Mesenchymal stem cell (in vitro differentiated cells and primary cell): ENCODE data around the gene ZACN.

Source experiments
- DNase-seq: peaks from one replicate; pipeline ENCODE4 v3.0.0-alpha.2; 2013
- H2AFZ ChIP-seq: one replicate; pipeline ENCODE4 v1.6.1; 2013; ENCODE audit warnings: low read depth, mild to moderate bottlenecking, control low read depth, inconsistent platforms, low read length, moderate library complexity
- H2AK5ac ChIP-seq: 2 replicates; pipeline ENCODE4 v1.6.1; 2013; ENCODE audit warnings: low read length, moderate library complexity, mild to moderate bottlenecking, inconsistent platforms; ENCODE audit not compliant: severe bottlenecking
- H2BK120ac ChIP-seq: one replicate; pipeline ENCODE4 v1.6.1; 2013; ENCODE audit warnings: low read depth, mild to moderate bottlenecking, inconsistent platforms, low read length, moderate library complexity
- H2BK12ac ChIP-seq, 2 experiments: one replicate each; pipeline ENCODE4 v1.6.1; 2013; ENCODE audit warnings: inconsistent platforms in 2 of 2, low read length in 2 of 2, mild to moderate bottlenecking in 2 of 2, moderate library complexity in 2 of 2, control low read depth in 1 of 2
- H2BK15ac ChIP-seq: one replicate; pipeline ENCODE4 v1.6.1; 2013; ENCODE audit warnings: mild to moderate bottlenecking, low read depth, inconsistent platforms; ENCODE audit not compliant: poor library complexity, severe bottlenecking
- H2BK5ac ChIP-seq: 2 replicates; pipeline ENCODE4 v1.6.1; 2013; ENCODE audit warnings: low read depth, mild to moderate bottlenecking, low read length, control low read depth, inconsistent platforms; ENCODE audit not compliant: poor library complexity, severe bottlenecking
- H3K14ac ChIP-seq, 2 experiments: one replicate each; pipeline ENCODE4 v1.6.1; 2013; ENCODE audit warnings: inconsistent platforms in 2 of 2, low read length in 2 of 2, control low read depth in 1 of 2, mild to moderate bottlenecking in 1 of 2, moderate library complexity in 1 of 2
- H3K18ac ChIP-seq, 2 experiments: one replicate each; pipeline ENCODE4 v1.6.1; 2013; ENCODE audit warnings: inconsistent platforms in 2 of 2, low read length in 2 of 2, control low read depth in 1 of 2, low read depth in 1 of 2, mild to moderate bottlenecking in 1 of 2
- H3K23ac ChIP-seq, 2 experiments: one replicate each; pipeline ENCODE4 v1.6.1; 2013; ENCODE audit warnings: inconsistent platforms in 2 of 2, low read length in 2 of 2, mild to moderate bottlenecking in 2 of 2, moderate library complexity in 2 of 2, control low read depth in 1 of 2
- H3K27ac ChIP-seq: 2 replicates; pipeline ENCODE4 v1.5.1; 2013; ENCODE audit warnings: mild to moderate bottlenecking, moderate library complexity, low read length, control low read depth, inconsistent platforms; ENCODE audit not compliant: poor library complexity, severe bottlenecking
- H3K27me3 ChIP-seq, 2 experiments: 2 replicates each; pipeline versions ENCODE4 v1.6.1 to v1.7.0; 2013; ENCODE audit warnings: low read length in 2 of 2, mild to moderate bottlenecking in 2 of 2, moderate library complexity in 2 of 2, control low read depth in 1 of 2, inconsistent platforms in 1 of 2; ENCODE audit not compliant: control insufficient read depth in 1 of 2, insufficient read depth in 1 of 2
- H3K36me3 ChIP-seq, 2 experiments: 2 replicates each; pipeline versions ENCODE4 v1.6.1 to v1.7.0; 2013; ENCODE audit warnings: low read length in 2 of 2, control low read depth in 1 of 2, inconsistent platforms in 1 of 2, low read depth in 1 of 2, mild to moderate bottlenecking in 1 of 2; ENCODE audit not compliant: insufficient read depth in 2 of 2, control insufficient read depth in 1 of 2
- H3K4ac ChIP-seq, 2 experiments: one replicate each; pipeline ENCODE4 v1.6.1; 2013; ENCODE audit warnings: inconsistent platforms in 2 of 2, low read length in 2 of 2, mild to moderate bottlenecking in 2 of 2, moderate library complexity in 2 of 2, control low read depth in 1 of 2, low read depth in 1 of 2
- H3K4me1 ChIP-seq: 2 replicates; pipeline ENCODE4 v1.6.1; 2013; ENCODE audit warnings: low read depth, low read length, control low read depth; ENCODE audit not compliant: control insufficient read depth, insufficient read depth
- H3K4me2 ChIP-seq: 2 replicates; pipeline ENCODE4 v1.6.1; 2013; ENCODE audit warnings: low read length, mild to moderate bottlenecking, inconsistent platforms; ENCODE audit not compliant: poor library complexity, severe bottlenecking
- H3K4me3 ChIP-seq, 2 experiments: 2 replicates each; pipeline versions ENCODE4 v1.5.1 to v1.7.0; 2013; ENCODE audit warnings: low read length in 2 of 2, mild to moderate bottlenecking in 2 of 2, control low read depth in 1 of 2, low read depth in 1 of 2; ENCODE audit not compliant: insufficient read depth in 1 of 2
- H3K79me1 ChIP-seq: replicated peaks from 2 replicates; pipeline ENCODE4 v1.6.1; 2013; ENCODE audit warnings: mild to moderate bottlenecking, control low read depth, low read length, inconsistent platforms; ENCODE audit not compliant: poor library complexity, severe bottlenecking
- H3K9ac ChIP-seq: 2 replicates; pipeline ENCODE4 v1.7.0; 2013; ENCODE audit warnings: mild to moderate bottlenecking, low read length, moderate library complexity
- H3K9me3 ChIP-seq: 2 replicates; pipeline ENCODE4 v1.7.0; 2013; ENCODE audit warnings: mild to moderate bottlenecking, low read length; ENCODE audit not compliant: control insufficient read depth
- H4K8ac ChIP-seq: one replicate; pipeline ENCODE4 v1.6.1; 2013; ENCODE audit warnings: inconsistent platforms, mild to moderate bottlenecking, low read length, moderate library complexity
- H4K91ac ChIP-seq: one replicate; pipeline ENCODE4 v1.6.1; 2013; ENCODE audit warnings: mild to moderate bottlenecking, low read length, inconsistent platforms
- WGBS: methylation state at CpG from one replicate; pipeline ENCODE4 v1.1.7; 2013; ENCODE audit warnings: mixed read lengths; 5-methylcytosine and 5-hydroxymethylcytosine counted together

Gene ZACN

GRCh38 chr17:76048025-76048605 lies 30.9 kb upstream of the ZACN start:
- Histone ChIP-seq H3K14ac (no peak overlapping the region), H3K4me3 (no peak overlapping the region), H2AFZ (no peak overlapping the region), H3K4ac (no peak overlapping the region), H3K27ac (peak overlapping the region; percentile 96), H2BK5ac (peak overlapping the region; percentile 66), H2BK120ac (no peak overlapping the region), H3K23ac (peak overlapping the region in 1 of 2 experiments; percentile 53), H3K9me3 (no peaks in the 10 kb centered on the region), H2BK12ac (peak overlapping the region in 1 of 2 experiments; percentile 18), H3K18ac (no peak overlapping the region), H2BK15ac (no peak overlapping the region), H3K4me1 (peaks cover 29% of the 10 kb centered on the region), H3K4me2 (peak overlapping the region; percentile 25), H4K91ac (no peak overlapping the region), H3K9ac (no peak overlapping the region), H3K27me3 (no peaks in the 10 kb centered on the region), H4K8ac (no peak overlapping the region), H2AK5ac (peak overlapping the region; percentile 98), H3K36me3 (peaks cover 58 to 91% of the 10 kb centered on the region in 2 experiments), H3K79me1 (peaks cover 25% of the 10 kb centered on the region)
- WGBS = 90% methylated on average over 9 of the region's 9 CpGs
- no peak for DNase-seq

GRCh38 chr17:76048711-76049110 lies 30.3 kb upstream of the ZACN start:
- peak overlapping the region; percentile 98 for H2AK5ac ChIP-seq
- no peak overlapping the region for H3K14ac ChIP-seq
- H3K27me3 ChIP-seq = no peaks in the 10 kb centered on the region
- peaks cover 32% of the 10 kb centered on the region for H3K4me1 ChIP-seq
- H3K9me3 ChIP-seq = no peaks in the 10 kb centered on the region
- no peak overlapping the region for H3K18ac ChIP-seq
- H2BK5ac ChIP-seq = no peak overlapping the region
- no peak overlapping the region for H4K8ac ChIP-seq
- H3K79me1 ChIP-seq = peaks cover 25% of the 10 kb centered on the region
- no peak overlapping the region for H3K4me3 ChIP-seq
- no peak overlapping the region for H2BK12ac ChIP-seq
- H3K27ac ChIP-seq = peak overlapping the region; percentile 96
- no peak overlapping the region for H2AFZ ChIP-seq
- H3K4ac ChIP-seq = no peak overlapping the region
- H4K91ac ChIP-seq = no peak overlapping the region
- no peak overlapping the region for H3K4me2 ChIP-seq
- H3K23ac ChIP-seq = no peak overlapping the region
- H3K36me3 ChIP-seq = peaks cover 55 to 91% of the 10 kb centered on the region in 2 experiments
- no peak overlapping the region for H3K9ac ChIP-seq
- no peak overlapping the region for H2BK120ac ChIP-seq
- DNase-seq = peak; percentile 32
- H2BK15ac ChIP-seq = no peak overlapping the region
- 63% methylated on average over 9 of the region's 9 CpGs for WGBS

- H4K91ac ChIP-seq = no peak overlapping the region
- H3K9ac ChIP-seq = no peak overlapping the region
- peaks cover 3% of the 10 kb centered on the region for H3K9me3 ChIP-seq
- no peak overlapping the region for H3K14ac ChIP-seq
- no peak overlapping the region for H3K4me2 ChIP-seq
- H3K23ac ChIP-seq = no peak overlapping the region
- no peak overlapping the region for H2BK15ac ChIP-seq
- H2AK5ac ChIP-seq = peak overlapping the region; percentile 50
- DNase-seq = no peak
- H3K36me3 ChIP-seq = peaks cover 54 to 91% of the 10 kb centered on the region in 2 experiments
- H3K27me3 ChIP-seq = no peaks in the 10 kb centered on the region
- H3K27ac ChIP-seq = peak overlapping the region; percentile 96
- no peak overlapping the region for H3K4ac ChIP-seq
- H2BK120ac ChIP-seq = no peak overlapping the region
- no peak overlapping the region for H2AFZ ChIP-seq
- peaks cover 33% of the 10 kb centered on the region for H3K4me1 ChIP-seq
- no peak overlapping the region for H4K8ac ChIP-seq
- no peak overlapping the region for H3K4me3 ChIP-seq
- WGBS = 90% methylated on average over 2 of the region's 3 CpGs
- H3K18ac ChIP-seq = no peak overlapping the region
- peaks cover 21% of the 10 kb centered on the region for H3K79me1 ChIP-seq
- H2BK12ac ChIP-seq = no peak overlapping the region
- no peak overlapping the region for H2BK5ac ChIP-seq
Measured at GRCh38 chr17:76049239-76049638, 29.7 kb upstream of the ZACN start.

GRCh38 chr17:76049836-76050537 lies 29.0 kb upstream of the ZACN start:
- H2AFZ ChIP-seq = no peak overlapping the region
- peak overlapping the region; percentile 92 for H2BK5ac ChIP-seq
- no peak overlapping the region for H3K4me2 ChIP-seq
- H3K36me3 ChIP-seq = peaks cover 49 to 90% of the 10 kb centered on the region in 2 experiments
- H3K27ac ChIP-seq = peak overlapping the region; percentile 98
- no peak overlapping the region for H3K4ac ChIP-seq
- H3K27me3 ChIP-seq = no peaks in the 10 kb centered on the region
- peaks cover 15% of the 10 kb centered on the region for H3K79me1 ChIP-seq
- H3K23ac ChIP-seq = no peak overlapping the region
- H4K91ac ChIP-seq = no peak overlapping the region
- peaks cover 3% of the 10 kb centered on the region for H3K9me3 ChIP-seq
- no peak overlapping the region for H4K8ac ChIP-seq
- no peak overlapping the region for H2BK120ac ChIP-seq
- no peak for DNase-seq
- H3K4me3 ChIP-seq = no peak overlapping the region
- no peak overlapping the region for H3K18ac ChIP-seq
- H3K4me1 ChIP-seq = peaks cover 31% of the 10 kb centered on the region
- peak overlapping the region; percentile 98 for H2AK5ac ChIP-seq
- H2BK15ac ChIP-seq = no peak overlapping the region
- H2BK12ac ChIP-seq = no peak overlapping the region
- H3K14ac ChIP-seq = no peak overlapping the region
- WGBS = 96% methylated on average over 15 of the region's 15 CpGs
- H3K9ac ChIP-seq = no peak overlapping the region
